GM12874 (cell line): ENCODE data around the gene EPB41L4A.

ENCODE experiments used
- TF ChIP-seq, protein P1 (sequence below): IDR thresholded peaks from 2 replicates; pipeline ENCODE4 v1.5.1; 2011; ENCODE audit warnings: low read depth, mild to moderate bottlenecking, control low read depth, low read length, moderate library complexity; ENCODE audit not compliant: insufficient read depth

The EPB41L4A gene

DNA sequence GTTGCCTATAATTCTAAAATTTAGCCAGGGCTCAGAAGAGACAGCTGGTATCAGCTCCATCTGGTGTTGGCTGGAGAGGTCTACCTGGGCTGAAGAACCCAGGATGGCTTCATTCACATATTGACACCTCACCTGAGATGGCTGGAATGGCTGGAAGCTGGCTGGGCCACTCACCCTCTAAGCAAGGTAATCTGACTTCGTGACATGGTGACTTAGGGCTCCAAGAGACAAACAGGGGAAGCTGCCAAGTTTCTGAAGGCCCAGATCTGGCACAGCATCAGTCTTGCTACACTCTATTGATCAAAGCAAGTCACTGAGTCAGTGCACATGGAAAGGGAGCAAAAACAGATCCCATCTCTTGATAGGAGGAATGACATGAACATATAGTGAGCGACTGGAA lies 102.3 kb downstream of the EPB41L4A start:
- TF ChIP-seq, protein P1, sequence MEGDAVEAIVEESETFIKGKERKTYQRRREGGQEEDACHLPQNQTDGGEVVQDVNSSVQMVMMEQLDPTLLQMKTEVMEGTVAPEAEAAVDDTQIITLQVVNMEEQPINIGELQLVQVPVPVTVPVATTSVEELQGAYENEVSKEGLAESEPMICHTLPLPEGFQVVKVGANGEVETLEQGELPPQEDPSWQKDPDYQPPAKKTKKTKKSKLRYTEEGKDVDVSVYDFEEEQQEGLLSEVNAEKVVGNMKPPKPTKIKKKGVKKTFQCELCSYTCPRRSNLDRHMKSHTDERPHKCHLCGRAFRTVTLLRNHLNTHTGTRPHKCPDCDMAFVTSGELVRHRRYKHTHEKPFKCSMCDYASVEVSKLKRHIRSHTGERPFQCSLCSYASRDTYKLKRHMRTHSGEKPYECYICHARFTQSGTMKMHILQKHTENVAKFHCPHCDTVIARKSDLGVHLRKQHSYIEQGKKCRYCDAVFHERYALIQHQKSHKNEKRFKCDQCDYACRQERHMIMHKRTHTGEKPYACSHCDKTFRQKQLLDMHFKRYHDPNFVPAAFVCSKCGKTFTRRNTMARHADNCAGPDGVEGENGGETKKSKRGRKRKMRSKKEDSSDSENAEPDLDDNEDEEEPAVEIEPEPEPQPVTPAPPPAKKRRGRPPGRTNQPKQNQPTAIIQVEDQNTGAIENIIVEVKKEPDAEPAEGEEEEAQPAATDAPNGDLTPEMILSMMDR: no peak

DNA sequence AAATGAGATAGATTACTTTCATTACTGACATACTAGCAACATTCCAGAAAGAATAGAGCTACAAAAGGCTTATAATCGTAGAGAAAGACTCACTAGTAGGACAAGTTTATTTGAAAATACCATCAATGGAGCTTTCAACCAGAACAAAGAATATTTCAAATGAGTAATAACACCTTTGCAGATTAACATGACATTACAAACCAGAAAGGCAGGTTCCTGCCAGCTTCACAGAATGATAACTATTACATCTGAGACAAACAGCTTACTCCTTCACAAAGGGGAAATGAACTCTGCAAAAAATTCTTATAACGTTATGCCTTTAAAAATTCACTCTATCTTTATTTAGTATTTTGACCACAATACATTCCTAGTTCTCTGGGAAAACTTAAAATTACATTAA lies 103.1 kb downstream of the EPB41L4A start:
- TF ChIP-seq, protein P1: no peak

DNA sequence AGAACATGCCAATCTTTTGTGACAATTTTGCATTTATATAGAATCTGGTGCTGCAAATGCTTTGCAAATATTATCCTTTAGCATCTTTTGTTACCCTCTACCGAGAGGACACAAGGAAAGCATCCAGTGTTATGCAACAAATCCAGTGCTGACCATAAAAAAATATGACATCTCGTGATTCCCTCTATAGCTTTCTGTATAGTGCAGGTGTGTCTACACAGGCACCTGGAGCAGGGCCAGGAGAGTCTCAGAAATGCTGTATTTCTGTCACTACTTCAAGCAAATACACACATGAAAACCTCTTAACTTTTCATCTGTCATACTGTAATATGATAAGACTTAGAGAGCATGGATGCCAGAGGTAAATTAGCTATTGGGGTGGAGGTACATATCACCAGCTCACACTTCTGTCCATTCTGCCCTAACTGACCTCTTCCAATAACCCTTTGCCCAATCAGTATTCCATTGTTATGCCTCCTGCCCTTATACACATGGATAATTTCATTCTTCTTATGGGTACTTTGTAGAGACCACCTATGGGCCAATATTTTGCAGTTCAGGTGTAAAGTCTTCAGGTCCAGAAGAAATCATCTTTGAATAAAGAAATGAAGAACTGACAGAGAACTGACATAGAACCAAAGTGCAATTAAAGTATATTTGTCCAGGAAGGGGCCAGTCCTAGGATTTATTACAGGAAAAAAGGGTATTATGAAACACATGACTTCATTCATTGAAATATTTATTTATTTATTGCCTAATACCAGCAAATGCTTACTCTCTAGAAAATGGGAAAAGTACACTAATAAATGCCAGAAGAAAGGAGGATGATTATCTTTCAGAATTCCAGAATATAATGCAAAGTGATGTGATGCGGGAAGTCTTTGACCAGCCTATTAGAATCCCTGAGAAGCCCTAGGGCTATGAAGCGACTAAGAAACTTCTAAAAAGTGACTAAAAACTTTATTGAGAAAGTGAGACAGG lies 106.5 kb downstream of the EPB41L4A start:
- TF ChIP-seq, protein P1: no peak

DNA sequence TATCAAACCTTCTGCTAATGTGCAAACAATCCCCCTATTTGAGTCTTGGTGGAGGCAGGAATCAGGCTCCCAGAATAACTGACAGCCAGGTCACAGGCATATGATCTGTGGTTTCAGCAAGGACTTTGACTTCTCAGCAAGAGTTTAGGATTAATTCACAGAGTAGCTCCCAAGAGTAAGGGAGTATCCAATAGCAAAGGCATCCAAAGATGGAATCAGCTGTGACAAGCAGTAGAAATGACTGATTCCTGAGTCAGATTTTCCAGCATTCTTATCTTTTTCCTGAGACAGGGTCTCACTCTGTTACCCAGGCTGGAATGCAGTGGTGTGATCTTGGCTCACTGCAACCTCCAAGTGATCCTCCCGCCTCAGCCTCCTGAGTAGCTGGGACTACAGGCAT lies 108.3 kb downstream of the EPB41L4A start:
- TF ChIP-seq, protein P1: no peak

- TF ChIP-seq, protein P1: no peak
These were observed 110.5 kb downstream of the EPB41L4A start for GRCh38 chr5:112308608-112309007.

DNA sequence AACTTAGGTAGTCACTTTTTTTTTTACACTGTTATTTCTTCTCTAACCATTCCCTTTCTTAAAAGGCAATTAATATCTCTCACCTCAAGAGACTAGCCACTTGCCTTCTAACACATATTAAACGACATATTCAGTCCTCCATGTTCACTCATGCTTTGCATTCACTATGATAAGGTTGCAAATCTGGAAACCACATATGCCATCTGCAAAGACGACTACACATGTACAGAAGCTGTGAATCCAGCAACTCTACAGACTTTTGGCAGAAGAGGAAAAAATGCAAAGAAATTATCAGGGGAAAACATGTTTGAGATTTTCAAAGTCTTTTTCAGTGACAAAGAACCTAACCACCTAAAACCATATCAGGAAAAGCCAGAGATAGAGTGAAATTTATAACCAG lies 112.1 kb downstream of the EPB41L4A start:
- TF ChIP-seq, protein P1: no peak

GRCh38 chr5:112304743-112305142 lies 114.3 kb downstream of the EPB41L4A start:
- TF ChIP-seq, protein P1: no peak
